Muscle layer of colon (tissue), 2 donors: ENCODE data around the gene DNAJC25.
A peak's percentile ranks its signal among the peaks of the same experiment; 100 is the strongest.

Experiments
- H3K27ac ChIP-seq: one replicate; pipeline ENCODE4 v1.7.0; 2013; ENCODE audit warnings: low read depth, mild to moderate bottlenecking, low read length, moderate library complexity
- H3K27me3 ChIP-seq, 2 donors: one replicate each; pipeline ENCODE4 v1.7.0; 2013; ENCODE audit warnings: low read length in 2 of 2, mild to moderate bottlenecking in 2 of 2; ENCODE audit not compliant: insufficient read depth in 2 of 2, control insufficient read depth in 1 of 2
- H3K36me3 ChIP-seq: one replicate; pipeline ENCODE4 v1.7.0; 2013; ENCODE audit warnings: mild to moderate bottlenecking, low read length; ENCODE audit not compliant: insufficient read depth
- H3K4me1 ChIP-seq: one replicate; pipeline ENCODE4 v1.7.0; 2013; ENCODE audit warnings: mild to moderate bottlenecking, low read length; ENCODE audit not compliant: insufficient read depth
- H3K4me3 ChIP-seq, 2 donors: one replicate each; pipeline ENCODE4 v1.7.0; 2013; ENCODE audit warnings: low read length in 2 of 2, low read depth in 1 of 2, mild to moderate bottlenecking in 1 of 2, moderate library complexity in 1 of 2
- H3K9ac ChIP-seq: one replicate; pipeline ENCODE4 v1.7.0; 2013; ENCODE audit warnings: low read length
- H3K9me3 ChIP-seq: one replicate; pipeline ENCODE4 v1.7.0; 2013; ENCODE audit warnings: mild to moderate bottlenecking, low read length
- donor health status: abdominal sarcoma.
- donor health status: Adenocarcinoma of cecum.

The DNAJC25 gene

GRCh38 chr9:111630182-111630963, 761 bp upstream of the DNAJC25 start:
- Histone ChIP-seq H3K9ac (peak overlapping the region; percentile 34), H3K4me3 (peak overlapping the region; percentile 76 to 94), H3K9me3 (no peaks in the 10 kb centered on the region), H3K27ac (peak overlapping the region; percentile 66), H3K27me3 (no peaks in the 10 kb centered on the region), H3K4me1 (peaks cover 21% of the 10 kb centered on the region), H3K36me3 (no peaks in the 10 kb centered on the region)

DNA sequence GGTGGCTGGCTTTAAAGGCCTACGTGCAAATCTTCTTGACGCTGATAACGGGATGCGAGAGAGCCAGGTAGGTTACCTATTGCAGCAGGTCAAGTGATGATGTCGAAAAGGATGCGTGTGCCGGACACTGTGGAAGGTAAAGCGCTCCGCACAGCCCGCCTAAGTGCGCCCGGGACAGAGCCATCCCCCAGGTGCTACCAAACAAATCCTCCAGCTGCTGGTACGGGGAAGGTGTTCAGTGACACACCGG, 245 bp upstream of the DNAJC25 start:
- H3K4me1 ChIP-seq: peaks cover 21% of the 10 kb centered on the region
- H3K4me3 ChIP-seq: peak overlapping the region; percentile 76 to 94
- H3K27me3 ChIP-seq: no peaks in the 10 kb centered on the region
- no peaks in the 10 kb centered on the region for H3K36me3 ChIP-seq
- H3K9ac ChIP-seq: peak overlapping the region; percentile 34
- no peaks in the 10 kb centered on the region for H3K9me3 ChIP-seq
- peak overlapping the region; percentile 66 for H3K27ac ChIP-seq

- Histone ChIP-seq H3K27me3 (no peaks in the 10 kb centered on the region), H3K27ac (peak overlapping the region; percentile 88), H3K9me3 (no peaks in the 10 kb centered on the region), H3K9ac (peak overlapping the region; percentile 66), H3K4me3 (peak overlapping the region; percentile 76 to 94), H3K4me1 (peaks cover 21% of the 10 kb centered on the region), H3K36me3 (no peaks in the 10 kb centered on the region)
Measured at GRCh38 chr9:111632060-111632459, 926 bp downstream of the DNAJC25 start.

- Histone ChIP-seq H3K27me3 (no peaks in the 10 kb centered on the region), H3K9ac (no peak overlapping the region), H3K27ac (no peak overlapping the region), H3K9me3 (no peaks in the 10 kb centered on the region), H3K4me1 (peaks cover 21% of the 10 kb centered on the region), H3K36me3 (no peaks in the 10 kb centered on the region), H3K4me3 (no peak overlapping the region)
Measured at GRCh38 chr9:111632695-111633388, 1.7 kb downstream of the DNAJC25 start.

DNA sequence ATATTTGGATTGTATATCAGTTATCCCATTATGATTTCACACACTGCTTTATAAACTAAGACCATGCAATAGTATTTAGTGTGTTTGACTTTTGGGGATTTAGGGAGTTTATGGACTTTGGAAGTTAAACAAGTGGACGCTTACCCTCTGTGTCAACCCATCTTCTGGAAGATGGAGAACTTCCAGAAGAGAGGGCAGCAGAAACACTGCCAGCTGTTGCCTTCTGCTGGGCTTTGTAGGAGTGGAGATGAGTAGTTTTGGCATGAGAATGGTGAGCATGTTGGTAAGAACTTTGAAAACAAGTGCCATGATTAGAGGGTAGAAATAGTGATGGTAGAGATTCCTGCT, 2.2 kb downstream of the DNAJC25 start:
- Histone ChIP-seq H3K9me3 (no peaks in the 10 kb centered on the region), H3K4me1 (peaks cover 21% of the 10 kb centered on the region), H3K27me3 (no peaks in the 10 kb centered on the region), H3K9ac (no peak overlapping the region), H3K27ac (no peak overlapping the region), H3K36me3 (no peaks in the 10 kb centered on the region), H3K4me3 (no peak overlapping the region)

DNA sequence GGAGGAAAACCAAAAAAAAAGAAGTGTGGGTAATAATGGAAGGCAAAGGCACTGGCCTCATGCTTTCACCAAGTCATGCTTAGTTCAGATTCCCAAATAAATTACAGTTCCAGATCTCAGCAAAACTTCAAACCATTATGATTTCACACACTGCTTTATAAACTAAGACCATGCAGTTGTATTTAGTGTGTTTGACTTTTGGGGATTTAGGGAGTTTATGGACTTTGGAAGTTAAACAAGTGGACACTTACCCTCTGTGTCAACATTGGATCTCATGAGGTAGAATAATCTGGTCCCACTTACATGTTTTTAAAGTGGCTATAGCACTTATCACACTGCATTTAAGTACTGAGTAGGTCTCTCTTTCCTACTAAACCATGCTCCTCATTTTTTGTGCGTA, 3.7 kb downstream of the DNAJC25 start:
- Histone ChIP-seq H3K36me3 (no peaks in the 10 kb centered on the region), H3K9ac (no peak overlapping the region), H3K9me3 (no peaks in the 10 kb centered on the region), H3K4me1 (peaks cover 21% of the 10 kb centered on the region), H3K4me3 (no peak overlapping the region), H3K27ac (no peak overlapping the region), H3K27me3 (no peaks in the 10 kb centered on the region)

- H3K27ac ChIP-seq: no peak overlapping the region
- H3K27me3 ChIP-seq: no peaks in the 10 kb centered on the region
- H3K4me3 ChIP-seq: no peak overlapping the region
- no peaks in the 10 kb centered on the region for H3K9me3 ChIP-seq
- no peaks in the 10 kb centered on the region for H3K36me3 ChIP-seq
- H3K4me1 ChIP-seq: peaks cover 10% of the 10 kb centered on the region
- no peak overlapping the region for H3K9ac ChIP-seq
Measured at GRCh38 chr9:111637421-111637950, 6.4 kb downstream of the DNAJC25 start.

DNA sequence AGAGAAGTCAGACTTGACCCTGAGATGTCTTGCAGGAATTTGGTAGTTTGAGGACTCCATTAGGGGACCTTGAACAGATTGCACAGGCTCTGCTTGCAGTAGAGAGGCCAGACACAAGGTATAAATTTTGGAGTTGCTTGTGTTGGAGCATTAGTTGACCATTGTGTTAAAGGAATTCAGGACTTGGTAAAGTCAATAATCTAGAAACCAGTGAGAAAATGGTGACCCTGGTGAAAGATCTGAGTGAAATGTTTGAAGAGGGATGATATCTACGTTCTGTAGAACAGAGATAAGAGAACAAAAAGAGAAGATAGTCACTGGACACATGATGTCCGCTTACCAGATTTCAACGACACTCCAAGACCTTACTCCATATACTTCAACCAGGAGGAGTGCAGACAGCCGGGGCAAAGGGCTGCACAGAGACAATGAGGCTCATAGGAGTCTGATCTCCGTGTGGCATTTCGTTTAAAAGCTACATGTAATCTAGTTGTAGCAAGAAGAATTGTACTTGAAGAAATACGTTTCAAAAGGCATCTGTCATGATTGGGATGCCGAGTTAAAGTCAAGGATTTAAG, 13.2 kb downstream of the DNAJC25 start:
- Histone ChIP-seq H3K9me3 (no peaks in the 10 kb centered on the region), H3K4me3 (no peak overlapping the region), H3K4me1 (no peaks in the 10 kb centered on the region), H3K27ac (no peak overlapping the region), H3K36me3 (peaks cover 8% of the 10 kb centered on the region), H3K27me3 (no peaks in the 10 kb centered on the region), H3K9ac (no peak overlapping the region)

DNA sequence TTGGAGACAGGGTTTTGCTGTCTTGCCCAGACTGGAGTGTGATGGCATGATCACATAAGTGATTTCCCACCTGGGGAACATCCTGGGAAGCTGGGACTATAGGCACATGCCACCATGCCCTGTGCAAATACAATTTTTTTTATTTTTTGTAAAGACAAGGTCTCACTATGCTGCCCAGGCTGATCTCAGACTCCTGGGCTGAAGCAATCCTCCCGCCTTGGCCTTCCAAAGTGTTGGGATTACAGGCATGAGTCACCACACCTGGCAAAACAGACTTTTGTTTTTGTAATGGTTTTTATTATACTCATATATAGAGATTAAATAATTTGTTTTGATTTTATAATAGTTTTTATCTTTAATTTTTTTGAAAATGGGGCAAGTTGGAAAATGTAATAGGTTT, 14.7 kb downstream of the DNAJC25 start:
- no peak overlapping the region for H3K27ac ChIP-seq
- H3K4me3 ChIP-seq: no peak overlapping the region
- no peaks in the 10 kb centered on the region for H3K4me1 ChIP-seq
- H3K9me3 ChIP-seq: no peaks in the 10 kb centered on the region
- no peak overlapping the region for H3K9ac ChIP-seq
- H3K36me3 ChIP-seq: peaks cover 13% of the 10 kb centered on the region
- no peaks in the 10 kb centered on the region for H3K27me3 ChIP-seq

DNA sequence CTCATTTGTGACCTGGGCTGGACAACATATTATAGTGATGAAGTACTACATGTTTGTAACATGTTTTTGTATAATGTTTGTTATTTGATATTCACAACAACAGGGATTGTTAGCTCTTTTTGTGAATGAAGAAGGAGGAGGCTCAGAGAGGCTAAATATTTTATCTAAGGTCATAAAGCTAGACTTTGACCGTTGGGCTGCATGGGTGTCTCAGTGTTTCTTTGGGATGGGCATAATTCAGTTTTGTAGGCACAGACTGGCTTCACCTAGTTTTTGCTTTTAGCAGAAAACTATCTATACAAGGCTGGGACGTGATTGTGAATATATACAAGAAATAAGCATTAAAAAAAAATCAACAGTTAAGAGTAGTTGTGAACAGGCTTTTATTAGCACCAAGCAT, 15.3 kb downstream of the DNAJC25 start:
- H3K27me3 ChIP-seq: no peaks in the 10 kb centered on the region

DNA sequence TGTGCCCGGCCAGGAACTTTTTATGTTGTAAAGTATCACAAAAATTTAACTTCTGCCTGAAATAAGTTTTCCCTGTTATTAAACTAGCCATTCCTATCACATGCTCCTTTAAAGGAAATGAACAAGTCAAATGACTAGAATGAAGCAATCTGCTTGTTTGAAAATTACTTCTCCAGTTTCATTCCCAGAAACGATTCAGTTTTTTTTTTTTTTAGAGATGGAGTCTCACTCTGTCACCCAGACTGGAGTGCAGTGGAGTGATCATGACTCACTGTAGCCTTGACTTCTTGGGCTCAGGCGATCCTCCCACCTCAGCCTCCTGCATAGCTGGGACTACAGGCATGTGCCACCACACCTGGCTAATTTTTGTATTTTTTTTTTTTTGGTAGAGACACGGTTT, 16.9 kb downstream of the DNAJC25 start:
- no peaks in the 10 kb centered on the region for H3K9me3 ChIP-seq
- no peak overlapping the region for H3K27ac ChIP-seq
- peaks cover 13% of the 10 kb centered on the region for H3K36me3 ChIP-seq
- H3K4me3 ChIP-seq: no peak overlapping the region
- no peaks in the 10 kb centered on the region for H3K27me3 ChIP-seq
- H3K9ac ChIP-seq: no peak overlapping the region
- H3K4me1 ChIP-seq: no peaks in the 10 kb centered on the region

More for the DNA sequence above, 15.3 kb downstream of the DNAJC25 start:
- Histone ChIP-seq H3K4me1 (no peaks in the 10 kb centered on the region), H3K9me3 (no peaks in the 10 kb centered on the region), H3K9ac (no peak overlapping the region), H3K27ac (no peak overlapping the region), H3K4me3 (no peak overlapping the region), H3K36me3 (peaks cover 13% of the 10 kb centered on the region)
